GM19025 (cell line): ENCODE data around the gene ABCA4.

Experiments
- ATAC-seq: cut with Tn5 transposase; IDR thresholded peaks from one replicate; pipeline ENCODE4 v1.9.1; 2021; ENCODE audit warnings: mild to moderate bottlenecking, low read depth, moderate library complexity; ENCODE audit not compliant: unreplicated experiment

The ABCA4 gene

DNA sequence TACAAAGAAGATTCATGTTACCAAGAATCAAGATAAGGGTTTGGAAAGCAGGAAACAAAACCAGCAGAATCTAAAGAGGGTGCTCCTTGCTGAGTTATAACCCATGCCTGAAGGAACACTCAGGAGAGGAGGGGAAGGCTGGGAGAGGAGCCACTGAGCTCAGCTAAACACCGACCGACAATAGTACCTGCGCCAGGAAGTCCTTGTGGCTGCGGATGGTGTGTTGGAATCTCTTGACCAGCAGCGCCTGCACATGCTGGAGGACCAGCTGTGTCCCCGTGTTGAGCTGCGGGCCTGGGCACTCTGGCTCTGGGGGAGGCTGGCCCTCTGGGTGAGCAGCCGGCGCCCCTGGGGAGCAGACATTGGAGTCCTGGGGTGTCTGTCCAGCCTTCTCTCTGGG, 89.4 kb downstream of the ABCA4 start:
- ATAC-seq, result no peak

DNA sequence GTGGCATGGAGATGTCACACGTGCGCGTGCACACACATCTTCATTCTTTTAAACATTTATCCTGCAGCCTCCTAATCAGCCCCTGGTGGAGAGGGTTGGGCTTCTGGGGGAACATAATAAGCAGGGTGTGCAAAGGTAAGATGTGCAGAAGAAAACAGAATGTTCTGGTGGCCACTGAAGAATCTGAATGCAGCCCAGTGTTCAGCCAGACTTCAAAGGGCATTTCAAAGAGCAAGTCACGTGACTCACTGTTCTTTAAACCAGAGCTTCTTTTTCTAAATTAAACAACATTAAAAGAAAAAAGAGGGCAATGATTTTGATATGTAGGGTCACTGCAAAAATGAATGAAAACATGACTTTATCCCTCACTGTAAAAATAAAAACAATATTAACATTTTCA, 89.8 kb downstream of the ABCA4 start:
- no peak for ATAC-seq

DNA sequence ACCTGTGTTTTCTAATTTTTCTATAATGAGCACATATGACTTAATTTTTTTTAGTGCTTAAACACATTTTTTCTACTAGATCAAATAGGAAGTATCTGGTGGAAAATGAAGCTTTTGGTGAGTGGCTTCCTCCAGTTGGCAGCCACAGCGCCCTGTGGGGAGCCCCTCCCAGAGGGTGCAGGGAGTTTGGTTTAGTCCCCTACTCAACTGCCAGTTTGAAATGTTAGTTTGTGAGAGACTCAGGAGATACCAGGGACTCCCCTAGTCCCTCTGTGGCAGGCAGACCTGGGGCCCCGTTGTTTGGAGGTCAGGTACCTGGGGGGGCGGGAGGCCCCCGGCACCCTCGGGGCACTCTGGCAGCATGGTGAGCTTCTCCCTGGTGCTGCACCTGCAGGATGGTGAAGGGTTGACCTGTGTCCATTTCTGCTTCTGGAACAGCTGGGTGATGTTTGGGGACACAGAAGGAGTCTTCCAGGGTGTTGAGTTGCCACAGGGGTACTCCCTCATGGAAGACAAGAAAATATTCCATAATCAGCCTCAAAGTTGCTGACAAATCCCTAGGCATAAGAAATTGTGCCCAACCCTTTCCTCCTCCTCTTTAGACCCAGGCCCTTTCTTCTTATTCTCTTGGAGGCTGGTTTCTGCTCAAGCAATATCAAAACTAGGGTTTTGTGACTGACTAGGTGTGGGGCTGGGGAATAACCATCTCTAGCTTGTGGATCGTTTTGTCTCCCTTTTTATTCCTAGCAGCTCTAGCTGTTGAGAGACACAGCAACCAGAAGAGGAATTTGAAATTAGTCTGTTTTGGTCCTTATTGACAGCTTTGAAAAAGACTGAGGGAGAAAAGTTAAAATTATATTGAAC, 91.6 kb downstream of the ABCA4 start:
- ATAC-seq, result no peak

DNA sequence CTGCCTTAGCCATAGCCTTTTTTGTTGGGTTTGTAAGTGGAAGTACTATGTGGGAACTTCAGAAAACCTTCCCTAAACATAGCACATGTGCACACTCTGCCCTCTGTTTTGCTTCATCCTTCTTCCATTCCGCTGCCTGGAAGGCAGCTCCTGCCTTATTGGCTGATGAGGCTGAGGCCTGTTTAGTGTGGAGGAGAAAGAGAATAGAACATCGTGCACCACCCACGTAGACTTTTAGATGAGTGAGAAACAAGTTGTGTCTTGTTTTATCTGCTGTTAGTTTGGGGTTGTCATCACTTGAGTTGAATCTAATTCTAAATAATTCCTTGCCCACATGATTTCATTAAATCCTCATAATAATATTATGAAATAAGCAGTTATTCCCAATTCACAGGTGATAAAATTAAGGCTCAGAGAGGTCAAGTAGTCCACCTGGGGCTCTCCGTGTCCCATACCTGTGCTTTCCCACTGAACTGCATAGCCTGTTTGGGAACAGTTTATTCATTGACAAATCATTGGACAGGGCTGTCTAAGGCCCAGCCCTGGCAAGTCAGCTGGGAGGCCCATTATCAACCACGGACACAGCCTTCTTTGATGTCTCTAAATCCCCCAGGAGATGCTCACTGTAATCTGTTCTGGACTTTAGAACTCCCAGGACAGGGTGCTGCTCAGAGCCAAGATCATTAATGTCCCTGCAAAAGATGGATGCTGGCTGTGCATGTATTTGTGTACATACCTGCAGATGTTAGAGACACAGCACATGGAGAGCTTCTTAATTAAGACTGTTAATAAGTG, 93.0 kb downstream of the ABCA4 start:
- ATAC-seq, result no peak

DNA sequence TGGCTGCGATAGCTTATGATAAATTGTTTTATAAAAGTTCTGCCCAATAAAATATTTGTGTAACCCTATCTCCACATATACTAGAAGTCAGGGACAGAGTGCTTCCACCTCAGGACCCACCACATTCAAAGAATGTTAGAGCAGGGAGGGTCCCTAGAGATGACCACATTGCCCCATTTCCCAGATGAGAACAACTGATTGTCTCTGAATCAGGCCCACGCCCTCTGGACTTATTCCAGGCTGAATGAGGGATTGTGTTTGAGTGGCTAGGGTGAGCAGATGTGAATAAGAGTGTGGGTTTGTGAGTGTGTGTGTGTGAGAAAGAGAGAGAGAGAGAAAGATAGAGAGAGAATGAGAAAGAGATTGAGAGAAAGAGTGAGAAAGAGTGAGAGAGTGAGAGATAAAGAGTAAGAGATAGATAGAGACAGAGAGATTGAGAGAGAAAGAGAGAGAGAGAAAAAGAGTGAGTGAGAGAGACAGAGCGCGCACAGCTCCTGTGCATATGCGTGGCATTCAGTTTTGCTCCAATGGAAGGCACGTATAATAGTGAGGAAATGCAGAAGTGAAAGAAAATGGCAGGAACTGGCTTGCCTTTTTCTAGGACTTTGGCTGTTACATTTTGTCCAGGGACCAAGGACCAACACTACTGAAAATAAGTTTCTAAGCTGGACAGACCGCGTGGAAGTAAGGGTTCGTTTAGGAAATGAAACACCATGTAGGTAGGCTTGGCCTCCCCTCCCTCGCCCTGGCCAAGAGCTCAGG, 94.1 kb downstream of the ABCA4 start:
- no peak for ATAC-seq

DNA sequence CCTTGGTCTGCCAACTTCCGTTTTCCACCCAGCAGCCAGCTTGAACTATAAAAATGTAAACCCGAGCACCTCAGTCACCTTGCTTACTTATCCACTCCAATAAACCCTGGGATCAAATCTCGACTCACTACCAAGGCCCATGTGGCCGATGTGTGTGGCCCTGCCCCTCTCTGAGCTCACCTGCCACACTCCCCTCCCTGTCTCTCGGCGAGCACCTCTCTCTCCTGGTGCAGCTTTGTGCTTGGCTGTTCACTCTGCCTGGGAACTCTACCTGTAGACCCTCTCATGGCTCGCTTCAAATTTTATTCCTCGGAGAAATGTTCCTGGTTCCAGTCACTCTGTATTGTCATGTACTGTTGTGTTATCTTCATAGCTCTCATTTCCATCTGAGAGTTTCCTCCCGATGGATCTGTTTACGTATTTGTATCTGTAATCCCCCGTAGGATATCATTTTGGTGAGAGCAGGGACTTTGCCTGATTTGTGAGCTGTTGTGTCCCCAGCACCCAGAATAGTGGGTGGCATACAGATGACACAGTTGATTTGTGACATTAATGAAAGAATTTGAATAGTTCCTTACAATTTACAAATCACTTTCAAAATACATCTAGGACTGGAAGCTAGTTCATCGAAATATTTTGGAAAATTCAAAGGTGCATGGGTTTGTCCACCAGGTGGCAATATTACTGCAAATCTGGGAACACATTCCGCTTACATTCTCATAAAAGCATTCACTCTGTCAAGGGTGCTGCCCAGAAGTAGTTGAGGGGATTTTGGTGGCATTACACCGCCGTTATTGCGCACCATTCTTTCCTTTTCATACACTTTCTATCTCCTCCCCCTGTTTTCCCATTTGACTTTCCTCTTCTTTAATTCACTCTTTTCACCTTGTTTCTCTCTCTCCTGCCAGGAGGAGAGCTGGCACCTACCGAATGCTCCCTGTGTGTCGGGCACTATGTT, 95.3 kb downstream of the ABCA4 start:
- ATAC-seq, result no peak

DNA sequence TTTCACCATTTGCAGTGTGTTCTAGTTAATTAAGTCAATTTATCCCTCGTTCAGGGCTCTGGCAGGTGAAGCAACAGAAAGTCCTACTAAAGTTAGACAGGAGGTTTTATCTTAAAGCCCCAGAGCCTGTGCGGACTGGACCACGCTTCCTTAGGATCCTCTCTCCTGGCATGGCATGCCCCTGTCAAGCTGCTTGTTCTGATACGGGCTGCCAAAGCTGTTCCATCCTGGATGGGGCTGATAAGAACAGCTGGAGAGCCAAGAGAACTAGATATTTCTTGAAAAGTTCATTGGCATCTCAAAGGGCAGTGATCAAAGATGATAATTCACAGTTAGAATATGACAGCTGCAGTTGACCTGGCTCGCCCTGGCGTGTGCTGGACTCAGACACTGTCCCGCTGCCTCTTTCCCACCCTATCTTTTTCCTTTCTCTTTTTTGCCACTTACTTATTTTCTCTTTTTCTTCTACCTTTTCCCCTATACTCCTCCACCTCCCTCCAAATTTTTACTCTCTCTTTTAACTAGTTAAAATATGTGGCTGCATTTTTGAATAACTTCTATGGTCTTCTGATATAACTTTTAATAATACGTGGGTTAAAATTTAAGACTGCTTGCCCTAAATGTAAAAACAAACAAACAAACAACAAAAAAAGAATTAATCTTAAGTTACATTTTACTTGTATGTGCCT, 96.7 kb downstream of the ABCA4 start:
- no peak for ATAC-seq

DNA sequence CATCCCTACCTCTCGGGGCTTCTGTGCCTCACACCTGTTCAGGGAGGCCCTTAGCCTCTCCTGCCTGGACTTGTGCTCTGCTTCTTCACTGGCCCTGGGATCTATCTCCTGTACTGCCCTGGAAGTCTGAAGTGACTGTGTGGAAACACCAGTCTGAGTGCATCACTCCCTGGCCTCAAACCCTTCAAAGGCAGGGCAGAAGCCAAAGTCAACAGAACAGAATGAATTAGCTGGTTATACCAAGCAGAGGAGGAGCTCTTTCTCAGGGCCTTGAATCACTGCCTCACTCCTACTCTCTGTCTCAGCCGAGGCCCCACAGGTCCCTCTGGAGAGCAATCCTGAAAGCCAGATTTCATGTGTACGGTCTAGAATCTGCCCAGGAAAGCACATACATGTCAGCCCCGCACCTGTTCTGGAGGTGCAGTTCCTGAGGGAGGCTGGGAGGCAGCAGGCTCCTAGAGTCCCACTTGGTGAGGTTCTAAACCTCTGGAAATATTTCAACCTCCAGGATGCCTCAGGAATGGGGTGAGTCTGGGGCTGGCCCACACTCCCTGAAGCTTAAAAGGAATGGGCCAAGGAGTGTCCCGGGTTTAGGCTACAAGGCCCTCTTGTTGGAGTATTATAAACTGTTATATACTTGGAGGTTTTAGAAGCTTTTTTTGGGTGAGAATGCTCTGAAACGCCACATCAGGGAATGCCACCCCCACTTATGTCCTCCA, 98.3 kb downstream of the ABCA4 start:
- no peak for ATAC-seq

DNA sequence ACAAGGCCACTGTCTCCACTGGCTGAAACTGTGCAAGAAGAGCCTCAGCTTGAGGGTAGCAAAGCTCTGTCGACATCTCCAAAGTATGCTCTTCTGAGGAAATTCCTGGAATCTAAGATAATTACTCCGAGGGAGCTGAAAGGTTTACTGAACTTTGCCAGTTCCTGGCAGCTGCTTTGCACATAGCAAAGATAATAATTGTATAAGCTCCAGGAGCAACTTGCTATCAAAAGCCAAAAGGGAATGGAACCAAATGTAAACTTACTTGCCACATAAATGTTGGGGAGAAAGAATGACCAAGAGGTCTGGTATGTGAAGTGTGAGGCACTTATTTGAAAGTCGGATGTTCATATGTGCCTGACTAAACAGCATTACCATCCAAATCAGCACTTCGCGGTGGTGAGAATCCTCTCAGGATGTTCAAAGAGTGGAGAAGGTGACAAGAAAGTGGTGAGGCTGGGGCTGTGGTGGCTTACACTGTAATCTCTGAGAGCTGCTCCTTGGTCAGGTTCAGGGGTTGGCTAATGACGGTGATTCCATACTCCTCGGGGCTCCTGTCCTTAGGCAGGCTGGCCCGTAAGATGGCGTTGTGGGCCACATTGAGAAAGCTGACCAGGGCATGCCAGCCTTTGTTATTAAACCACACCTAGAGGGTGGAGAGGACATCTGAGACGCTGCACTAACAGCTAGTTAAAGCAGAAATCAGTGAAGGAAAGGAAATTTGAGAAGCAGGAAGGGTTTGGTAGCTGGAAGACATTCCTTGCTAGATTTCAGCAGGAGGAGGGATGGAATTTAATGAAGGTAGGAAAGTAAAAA, 100.0 kb downstream of the ABCA4 start:
- no peak for ATAC-seq

DNA sequence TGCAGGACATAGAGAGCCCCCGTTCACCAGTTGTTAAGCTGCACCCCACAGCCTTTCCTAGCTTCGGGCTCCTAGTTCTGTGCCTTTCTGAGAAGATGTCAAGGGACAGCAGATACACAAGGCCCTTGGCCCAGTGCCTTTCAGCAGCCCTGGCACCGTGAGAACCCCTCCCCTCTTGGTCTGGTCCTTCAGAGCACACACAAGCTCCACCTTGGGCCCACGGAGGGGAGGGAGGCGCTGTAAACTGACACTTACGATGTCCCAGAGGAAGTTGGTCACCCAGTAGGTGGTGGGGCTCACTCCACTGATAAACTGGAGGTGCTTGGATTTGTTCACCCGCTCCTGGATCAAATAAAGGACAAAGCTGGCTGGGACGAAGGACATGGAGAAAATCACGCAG, 101.6 kb downstream of the ABCA4 start:
- no peak for ATAC-seq

DNA sequence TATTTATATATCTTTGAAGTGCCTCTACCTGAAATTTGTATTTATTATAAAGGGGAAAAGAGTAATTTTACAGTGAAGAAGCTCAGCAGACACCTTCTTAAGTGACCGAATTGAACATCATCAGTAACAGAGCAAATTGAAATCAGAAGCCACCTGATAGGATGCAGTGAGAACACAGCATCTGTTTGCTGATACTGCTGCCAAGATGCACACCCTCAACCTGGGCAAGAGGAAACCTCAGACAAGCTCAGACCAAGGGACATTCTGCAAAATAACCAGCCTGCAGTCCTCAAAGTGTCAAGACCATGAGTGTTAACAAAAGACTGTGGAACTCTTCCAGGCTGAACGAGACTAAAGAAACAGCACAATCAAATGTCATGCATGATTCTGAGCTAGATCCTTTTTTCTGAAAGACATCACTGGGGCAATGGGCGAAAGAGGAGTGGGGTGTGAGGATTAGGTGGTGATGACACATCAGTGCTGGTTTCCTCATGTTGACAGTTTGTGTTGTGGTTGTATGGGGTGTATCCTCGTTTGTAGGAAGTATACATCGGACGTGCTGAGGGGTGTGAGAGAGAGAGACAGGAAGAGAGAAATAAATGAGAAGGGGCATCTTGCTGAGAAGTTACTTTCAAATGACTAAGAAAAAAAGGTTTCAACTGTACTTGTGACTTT, 103.7 kb downstream of the ABCA4 start:
- ATAC-seq, result no peak

DNA sequence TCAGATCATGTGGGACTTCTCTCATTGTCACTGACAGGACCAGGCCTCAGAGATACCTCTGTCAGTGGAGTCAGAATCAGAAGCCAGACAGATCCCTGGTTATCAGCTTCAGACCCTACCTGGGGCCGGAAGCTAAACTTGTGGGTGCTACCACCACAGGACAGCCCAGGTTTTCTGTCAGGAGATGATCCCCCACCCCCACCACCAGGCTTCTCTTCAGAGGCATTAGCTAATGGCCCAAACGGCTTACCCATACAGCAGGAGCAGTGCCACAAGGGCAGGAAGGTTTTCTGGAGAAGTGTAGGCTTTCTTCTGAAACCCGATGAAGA, 105.5 kb downstream of the ABCA4 start:
- no peak for ATAC-seq

DNA sequence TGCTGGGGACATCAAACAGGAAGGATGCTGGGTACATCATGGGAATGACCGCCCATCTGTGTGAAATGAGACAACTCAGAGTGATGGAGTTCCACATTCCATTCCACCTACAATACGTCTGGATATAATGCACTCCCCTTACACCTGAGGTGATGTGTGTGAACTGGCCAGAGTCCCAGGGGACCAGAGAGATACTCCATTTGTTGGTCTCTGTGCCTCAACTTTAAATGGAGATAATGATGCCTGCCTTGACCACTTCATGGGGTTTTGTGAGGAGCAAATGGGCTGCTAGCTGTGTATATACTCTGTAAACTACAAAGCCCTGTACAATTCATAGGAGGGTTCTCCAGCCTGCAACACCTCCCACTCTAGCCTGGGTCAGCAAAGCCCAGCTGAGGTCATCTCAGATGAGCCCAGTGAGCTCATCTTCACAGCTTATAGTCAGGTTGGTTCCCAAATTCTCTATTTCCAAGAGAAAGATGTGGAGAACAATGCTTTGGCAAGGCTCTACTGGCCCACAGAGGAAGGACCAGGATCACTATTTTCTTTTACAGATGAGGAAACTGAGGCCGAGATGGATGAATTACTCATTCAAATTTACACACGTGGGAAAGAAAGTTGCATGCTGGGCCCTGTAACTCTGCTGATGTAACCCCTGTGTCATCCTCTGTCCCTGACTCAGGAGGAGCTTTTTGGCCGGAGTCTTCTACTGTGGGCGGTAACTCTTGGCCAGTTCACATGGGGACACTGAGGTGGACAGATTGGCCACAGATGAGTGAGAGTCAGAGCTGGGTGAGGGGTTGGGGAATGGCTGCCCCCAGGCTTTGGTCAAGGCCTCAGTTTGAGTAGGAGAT, 106.1 kb downstream of the ABCA4 start:
- no peak for ATAC-seq

DNA sequence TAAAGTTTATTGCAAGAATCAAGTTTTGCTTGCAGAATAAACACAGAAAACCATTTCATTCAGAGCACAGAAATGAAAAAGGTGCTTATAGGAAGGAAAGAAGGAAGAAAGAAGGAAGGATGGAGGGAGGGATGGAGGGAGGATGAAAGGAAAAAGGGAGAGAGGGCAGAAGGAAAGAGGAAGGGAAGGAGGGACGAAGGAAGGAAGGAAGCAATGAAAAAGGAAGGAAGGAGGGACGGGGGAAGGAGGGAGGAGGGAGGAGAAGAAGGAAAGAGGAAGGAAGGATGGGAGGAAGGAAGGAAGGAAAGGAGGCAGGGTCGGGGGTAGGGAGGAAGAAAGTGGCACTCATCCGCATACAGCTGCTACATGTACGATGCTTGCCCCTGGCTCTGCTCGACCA, 106.9 kb downstream of the ABCA4 start:
- ATAC-seq, result no peak

DNA sequence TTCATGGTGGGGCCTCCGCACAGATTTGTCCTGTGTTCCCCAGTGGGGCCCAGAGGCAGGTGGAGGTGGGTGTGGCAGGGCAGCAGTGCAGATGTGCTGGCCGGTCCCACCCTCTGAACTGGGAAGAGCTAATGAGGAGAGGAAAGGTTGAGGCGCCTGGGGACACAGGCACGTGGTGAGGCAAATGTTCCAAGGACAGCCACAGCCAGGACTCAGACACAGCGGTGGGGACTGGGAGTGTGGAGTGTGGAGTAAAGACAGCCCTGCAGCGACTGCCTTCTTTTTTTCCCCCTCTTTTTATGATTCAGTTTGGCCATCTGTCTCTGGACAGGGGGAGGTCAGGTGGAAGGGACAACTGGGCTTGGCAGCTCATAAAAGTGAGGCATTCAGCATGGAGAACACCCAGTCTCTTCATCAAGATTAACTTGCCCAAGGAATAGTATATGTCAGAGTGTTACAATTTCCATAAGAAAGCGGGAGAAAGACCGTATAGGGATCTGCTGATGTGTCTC, 107.5 kb downstream of the ABCA4 start:
- no peak for ATAC-seq

DNA sequence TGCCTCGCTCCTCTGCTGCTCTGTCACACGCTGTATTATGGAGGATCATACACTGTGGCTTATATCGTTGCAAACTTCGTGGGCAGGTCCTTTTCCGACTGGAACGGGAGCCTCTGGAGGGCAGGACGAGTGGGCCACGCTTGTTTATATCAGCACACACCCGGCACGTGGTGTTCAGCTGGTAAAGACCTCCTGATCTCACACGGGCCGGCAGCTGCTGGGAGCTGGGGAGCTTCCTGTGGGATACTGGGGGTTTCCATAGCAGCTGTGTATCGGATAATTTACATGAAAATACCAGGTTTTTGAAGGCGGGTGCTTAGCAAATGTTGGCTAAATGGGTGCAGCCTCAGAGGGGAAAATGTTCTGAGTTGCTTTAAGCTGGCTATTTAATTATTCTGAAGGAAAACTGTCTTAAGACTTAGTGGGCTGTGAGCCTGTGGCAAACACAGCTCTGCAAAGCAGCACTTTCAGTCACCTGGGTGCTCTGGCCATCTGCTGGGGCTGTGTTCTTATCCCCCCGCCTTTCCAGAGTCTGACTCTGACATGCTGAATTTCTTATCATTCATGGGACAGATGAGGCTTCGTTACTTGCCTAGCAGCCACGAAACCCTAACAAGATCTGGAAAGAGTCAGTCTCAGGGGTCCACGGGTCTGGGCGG, 108.1 kb downstream of the ABCA4 start:
- no peak for ATAC-seq
